Karpas-422 (cell line): ENCODE results near the gene IRF5. TPM values are rescaled to one million over a fixed set of nuclear protein-coding genes. Genes with fewer than 3 reads are reported as not detected.

ENCODE experiments used
- DNase-seq: peaks from one replicate; pipeline ENCODE4 v3.0.0-alpha.2; 2015
- H2AFZ ChIP-seq: fragments of 200-600 bp; sonication (generic); 2 replicates; pipeline ENCODE4 v1.6.1; 2014; ENCODE audit warnings: antibody characterized with exemption, low read length, mixed read lengths
- H3K27ac ChIP-seq: fragments of 200-600 bp; sonication (generic); 2 replicates; pipeline ENCODE4 v1.5.1; 2014; ENCODE audit warnings: mild to moderate bottlenecking, low read length, moderate library complexity
- H3K27me3 ChIP-seq: fragments of 200-600 bp; sonication (generic); 2 replicates; pipeline ENCODE4 v1.6.1; 2014; ENCODE audit warnings: low read length, mixed read lengths
- H3K36me3 ChIP-seq: fragments of 200-600 bp; sonication (generic); 2 replicates; pipeline ENCODE4 v1.6.1; 2014; ENCODE audit warnings: low read length, mixed read lengths; ENCODE audit not compliant: insufficient read depth
- H3K4me1 ChIP-seq: fragments of 200-600 bp; sonication (generic); 2 replicates; pipeline ENCODE4 v1.6.1; 2014; ENCODE audit warnings: mild to moderate bottlenecking, low read length, mixed read lengths
- H3K4me2 ChIP-seq: fragments of 200-600 bp; sonication (generic); 2 replicates; pipeline ENCODE4 v1.6.1; 2014; ENCODE audit warnings: low read length, low read depth, mild to moderate bottlenecking; ENCODE audit not compliant: poor library complexity, severe bottlenecking
- H3K4me3 ChIP-seq: fragments of 200-600 bp; sonication (generic); 2 replicates; pipeline ENCODE4 v1.5.1; 2014; ENCODE audit warnings: mild to moderate bottlenecking, antibody characterized with exemption, low read length, mixed read lengths
- H3K79me2 ChIP-seq: fragments of 200-600 bp; sonication (generic); 2 replicates; pipeline ENCODE4 v1.6.1; 2014; ENCODE audit warnings: mild to moderate bottlenecking, low read length, mixed read lengths
- H3K9ac ChIP-seq: fragments of 200-600 bp; sonication (generic); 2 replicates; pipeline ENCODE4 v1.6.0; 2014; ENCODE audit warnings: low read length
- H3K9me2 ChIP-seq: fragments of 200-600 bp; sonication (generic), shearing (Covaris generic); replicated peaks from 2 replicates; pipeline ENCODE4 v1.6.0; 2014; ENCODE audit warnings: mild to moderate bottlenecking, low read length, moderate library complexity; ENCODE audit not compliant: insufficient read depth
- H3K9me3 ChIP-seq: fragments of 300-700, 200-600 bp; sonication (generic); 2 replicates; pipeline ENCODE4 v1.6.1; 2014; ENCODE audit warnings: low read length, mixed read lengths
- H4K20me1 ChIP-seq: fragments of 200-600 bp; sonication (generic); 2 replicates; pipeline ENCODE4 v1.6.1; 2014; ENCODE audit warnings: mild to moderate bottlenecking, antibody characterized with exemption, low read length, low read depth; ENCODE audit not compliant: insufficient read depth
- total RNA-seq: library from RNA; depleted of rRNA; stranded (reverse); fragments of >200 nt; shearing (Covaris generic); gene quantifications from 2 replicates; pipeline ENCODE4 v1.2.3, GENCODE V29; 2014; ENCODE audit warnings: low replicate concordance

IRF5 gene
- total RNA-seq, 1 experiment from 2014 or later, result 7.8 TPM

DNA sequence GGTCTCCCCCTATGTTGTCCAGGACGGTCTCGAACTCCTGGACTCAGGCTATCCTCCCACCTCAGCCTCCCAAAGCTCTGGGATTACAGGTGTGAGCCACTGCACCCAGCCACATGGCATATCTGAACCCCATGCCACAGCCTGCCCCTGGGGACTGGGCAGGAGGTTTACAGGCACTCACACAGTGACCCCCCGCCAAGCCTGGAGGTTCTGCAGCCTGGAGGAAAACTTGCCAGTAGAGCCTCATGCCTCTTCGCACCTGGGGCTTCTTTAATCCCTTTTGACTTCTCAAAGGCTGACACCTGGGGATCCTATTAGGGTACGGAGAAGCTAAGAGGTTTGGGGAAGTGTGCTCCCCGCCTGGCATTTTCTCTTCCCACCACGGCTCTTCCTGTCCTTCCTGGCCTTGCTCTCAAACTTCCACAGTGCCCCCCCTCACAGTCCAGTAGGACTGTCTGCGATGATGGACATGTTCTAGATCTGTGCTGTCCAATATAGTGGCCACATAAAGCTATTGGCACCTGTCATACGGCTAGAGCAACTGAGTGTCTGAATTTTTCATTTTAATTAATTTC, 15.8 kb upstream of the IRF5 start:
- no peaks in the 10 kb centered on the region for H4K20me1 ChIP-seq
- H3K4me3 ChIP-seq, result no peak overlapping the region
- no peak overlapping the region for H3K4me2 ChIP-seq
- no peak overlapping the region for H2AFZ ChIP-seq
- H3K9ac ChIP-seq, result no peak overlapping the region
- H3K4me1 ChIP-seq, result peaks cover 47% of the 10 kb centered on the region
- no peak overlapping the region for H3K27ac ChIP-seq
- no peaks in the 10 kb centered on the region for H3K9me2 ChIP-seq
- H3K36me3 ChIP-seq, result no peaks in the 10 kb centered on the region
- no peaks in the 10 kb centered on the region for H3K27me3 ChIP-seq
- no peak for DNase-seq
- no peaks in the 10 kb centered on the region for H3K9me3 ChIP-seq
- H3K79me2 ChIP-seq, result no peaks in the 10 kb centered on the region

DNA sequence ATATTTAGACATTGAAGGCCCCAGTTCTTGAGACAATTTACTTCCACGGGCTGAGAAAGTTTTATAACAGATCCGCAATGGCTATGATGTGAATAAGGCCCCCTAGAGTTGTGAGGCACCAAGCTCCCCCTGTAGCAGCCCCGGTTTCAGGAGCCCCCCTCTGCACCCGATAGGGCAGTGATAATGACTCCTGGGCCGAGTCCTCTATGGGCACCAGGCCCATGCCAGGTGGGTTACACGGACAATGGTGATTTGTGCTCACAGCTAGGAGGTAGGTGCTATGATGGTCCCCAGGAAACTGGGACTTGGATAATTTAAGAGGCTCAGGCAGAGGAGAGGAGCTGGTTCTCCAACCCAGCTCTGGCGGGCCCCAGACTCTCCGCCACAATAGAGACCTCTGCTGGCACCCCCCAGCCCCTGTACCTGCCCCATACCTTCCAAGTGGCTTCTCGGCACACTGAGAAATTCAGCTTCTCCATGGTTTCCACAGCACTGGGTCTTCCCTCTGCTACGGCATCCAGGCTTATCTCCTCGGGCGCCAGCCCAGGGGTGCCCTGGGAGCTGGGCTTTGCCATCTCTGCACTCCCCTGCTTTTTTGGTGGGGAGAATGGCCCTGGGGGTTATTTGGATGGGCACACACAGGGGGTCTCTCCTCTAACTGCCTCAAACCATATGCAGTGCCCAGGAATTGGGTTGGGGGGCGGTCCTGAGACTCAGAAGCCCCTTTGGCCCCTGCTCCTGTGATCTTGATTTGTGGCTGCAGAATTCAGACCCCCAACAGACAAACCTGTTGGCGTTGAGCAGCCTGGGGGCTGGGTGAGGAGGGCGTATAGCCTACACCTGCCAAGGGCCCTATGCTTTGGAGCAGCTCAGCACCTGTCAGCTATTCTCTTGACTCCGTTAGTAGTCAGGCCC, 15.0 kb upstream of the IRF5 start:
- H2AFZ ChIP-seq, result no peak overlapping the region
- H3K27me3 ChIP-seq, result no peaks in the 10 kb centered on the region
- H3K4me3 ChIP-seq, result no peak overlapping the region
- H3K4me2 ChIP-seq, result no peak overlapping the region
- H4K20me1 ChIP-seq, result no peaks in the 10 kb centered on the region
- H3K9me3 ChIP-seq, result no peaks in the 10 kb centered on the region
- H3K79me2 ChIP-seq, result no peaks in the 10 kb centered on the region
- DNase-seq, result no peak
- H3K36me3 ChIP-seq, result no peaks in the 10 kb centered on the region
- peaks cover 47% of the 10 kb centered on the region for H3K4me1 ChIP-seq
- H3K9me2 ChIP-seq, result no peaks in the 10 kb centered on the region
- no peak overlapping the region for H3K27ac ChIP-seq
- no peak overlapping the region for H3K9ac ChIP-seq

DNA sequence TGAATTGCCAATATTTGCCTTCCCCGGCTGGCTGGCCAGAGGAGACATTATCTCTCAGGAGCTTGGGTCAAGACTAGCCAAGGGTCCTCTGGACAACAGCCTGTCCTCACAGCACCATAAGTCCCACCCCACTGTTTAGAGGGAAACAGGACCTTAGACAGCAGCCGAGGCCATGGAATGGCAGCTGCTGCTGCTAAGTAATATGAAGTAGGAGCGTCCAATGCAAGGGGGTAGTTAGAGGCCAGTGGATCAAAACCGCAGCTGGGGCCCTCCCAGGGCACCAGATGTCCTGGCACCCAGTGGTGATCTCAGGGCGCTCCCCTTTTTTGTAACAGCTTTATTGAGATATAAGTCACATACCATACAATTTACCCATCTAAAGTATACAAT, 14.3 kb upstream of the IRF5 start:
- Histone ChIP-seq H3K36me3 (no peaks in the 10 kb centered on the region), H3K27ac (no peak overlapping the region), H3K9ac (no peak overlapping the region), H4K20me1 (no peaks in the 10 kb centered on the region), H3K9me3 (no peaks in the 10 kb centered on the region), H2AFZ (no peak overlapping the region), H3K4me2 (no peak overlapping the region), H3K9me2 (no peaks in the 10 kb centered on the region), H3K27me3 (no peaks in the 10 kb centered on the region), H3K4me3 (no peak overlapping the region), H3K79me2 (no peaks in the 10 kb centered on the region), H3K4me1 (peaks cover 47% of the 10 kb centered on the region)
- no peak for DNase-seq

DNA sequence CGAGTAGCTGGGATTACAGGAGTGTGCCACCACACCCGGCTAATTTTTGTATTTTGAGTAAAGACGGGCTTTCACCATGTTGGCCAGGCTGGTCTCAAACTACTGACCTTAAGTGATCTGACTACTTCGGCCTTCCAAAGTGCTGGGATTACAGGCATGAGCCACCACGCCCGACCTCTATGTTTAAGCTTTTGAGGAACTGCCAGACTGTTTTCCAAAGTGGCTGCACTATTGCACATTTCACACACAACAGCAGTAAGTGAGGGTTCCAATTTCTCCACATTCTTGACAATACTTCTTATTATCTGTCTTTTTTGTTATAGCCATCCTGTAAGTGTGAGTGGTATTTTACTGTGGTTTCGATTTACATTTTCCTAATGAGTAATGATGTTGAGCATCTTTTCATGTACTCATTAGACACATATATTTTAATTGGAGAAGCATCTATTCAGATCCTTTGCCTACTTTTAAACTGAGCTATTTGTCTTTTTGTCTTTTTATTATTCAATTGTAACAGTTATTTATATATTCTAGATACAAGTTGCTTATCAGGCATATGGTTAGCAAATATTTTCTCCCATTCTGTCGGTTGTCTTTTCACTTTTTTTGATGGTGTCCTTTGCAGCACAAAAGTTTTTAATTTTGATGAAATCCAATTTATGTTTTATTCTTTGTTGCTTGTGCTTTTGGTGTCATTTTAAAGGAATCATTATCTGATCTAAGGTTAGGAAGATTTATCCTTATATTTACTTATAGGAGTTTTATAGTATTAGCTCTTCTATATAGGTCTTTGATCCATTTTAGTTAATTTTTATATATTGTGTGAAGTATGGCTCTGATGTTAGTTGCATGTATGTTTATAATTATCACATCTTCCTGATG, 12.8 kb upstream of the IRF5 start:
- Histone ChIP-seq H3K36me3 (no peaks in the 10 kb centered on the region), H3K4me1 (peaks cover 37% of the 10 kb centered on the region), H3K27me3 (no peaks in the 10 kb centered on the region), H2AFZ (no peak overlapping the region), H3K4me3 (no peak overlapping the region), H3K27ac (no peak overlapping the region), H3K9me3 (no peaks in the 10 kb centered on the region), H4K20me1 (no peaks in the 10 kb centered on the region), H3K9ac (no peak overlapping the region), H3K79me2 (no peaks in the 10 kb centered on the region), H3K4me2 (no peak overlapping the region), H3K9me2 (no peaks in the 10 kb centered on the region)
- DNase-seq, result no peak

DNA sequence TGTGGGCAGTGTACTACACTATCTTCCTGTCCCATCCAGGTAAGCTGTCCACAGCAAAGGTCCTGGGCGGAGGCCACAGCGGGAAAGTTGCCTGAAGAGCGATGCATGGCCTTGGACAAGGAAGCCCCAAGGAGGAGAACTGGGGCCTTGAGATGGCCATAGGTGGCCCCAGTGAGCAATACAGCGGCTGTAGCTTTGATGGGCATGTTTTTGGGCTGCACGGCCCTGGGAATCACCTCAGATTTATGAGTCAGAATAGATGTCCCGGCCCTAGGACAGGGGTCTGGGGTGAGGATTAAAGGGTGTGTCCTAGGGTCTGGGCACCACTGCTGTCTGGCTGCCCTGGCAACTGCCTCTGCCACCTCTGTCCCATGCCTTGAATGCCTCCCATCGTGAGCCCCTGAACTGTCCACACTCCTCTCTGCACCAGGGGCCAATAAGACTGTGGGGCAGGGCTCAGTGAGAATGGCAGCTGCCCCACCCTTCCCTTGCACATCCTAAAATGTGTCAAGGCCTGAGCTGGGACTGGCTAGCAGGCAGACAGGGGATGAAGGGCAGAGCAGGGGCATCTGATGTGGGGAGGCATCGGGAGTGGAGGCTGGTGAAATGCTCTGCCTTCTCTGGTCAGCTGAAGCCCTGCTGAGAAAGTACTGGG, 9.4 kb upstream of the IRF5 start:
- Histone ChIP-seq H3K27me3 (no peaks in the 10 kb centered on the region), H3K9me2 (no peaks in the 10 kb centered on the region), H3K27ac (no peak overlapping the region), H2AFZ (no peak overlapping the region), H3K4me2 (no peak overlapping the region), H3K79me2 (no peaks in the 10 kb centered on the region), H3K4me1 (peaks cover 22% of the 10 kb centered on the region), H4K20me1 (no peaks in the 10 kb centered on the region), H3K9me3 (no peaks in the 10 kb centered on the region), H3K9ac (no peak overlapping the region), H3K4me3 (no peak overlapping the region), H3K36me3 (no peaks in the 10 kb centered on the region)
- no peak for DNase-seq

DNA sequence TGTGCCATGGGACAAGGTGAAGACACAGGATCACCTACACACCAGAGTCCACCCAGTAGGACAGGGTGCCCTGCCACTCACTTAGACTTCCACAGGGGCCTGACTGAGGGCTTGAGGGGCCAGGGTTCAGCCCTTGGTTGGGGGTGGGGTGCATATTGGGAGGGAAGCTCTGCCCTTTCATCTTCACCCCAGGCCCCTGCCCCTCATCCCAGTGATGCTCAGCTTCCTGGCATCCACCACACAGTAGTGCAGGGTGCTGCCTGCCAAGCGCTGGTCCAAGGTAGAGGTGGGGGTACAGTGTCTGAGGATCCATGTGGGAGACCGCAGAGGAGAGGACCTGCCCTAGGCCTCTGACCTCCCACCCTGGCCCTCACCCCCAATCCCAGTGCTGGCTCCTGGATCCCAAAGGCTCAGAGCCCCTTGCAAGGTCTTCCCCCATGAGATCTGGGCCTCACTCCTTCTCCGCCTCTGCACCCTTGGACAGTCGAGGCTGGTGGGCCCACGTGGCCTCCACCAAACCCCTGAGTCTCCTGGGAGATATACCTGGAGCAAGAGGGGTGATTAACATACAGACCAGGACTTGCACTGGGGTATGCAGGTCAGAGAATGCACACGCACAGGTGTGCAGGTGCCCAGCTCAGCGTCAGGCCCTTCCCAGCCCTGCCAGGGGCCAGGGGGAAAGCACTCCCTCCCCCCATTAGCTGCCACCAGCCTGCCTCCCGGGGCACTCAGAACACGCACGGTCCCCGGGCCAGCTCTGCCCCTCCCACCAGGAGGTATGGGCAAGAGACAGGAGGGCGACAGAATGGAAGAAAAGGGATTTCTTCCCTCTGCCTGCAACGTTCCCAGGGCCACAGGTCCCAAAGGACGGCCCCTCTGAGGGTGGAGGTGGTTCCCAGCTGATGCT, 8.6 kb upstream of the IRF5 start:
- Histone ChIP-seq H3K9me3 (no peaks in the 10 kb centered on the region), H3K27me3 (no peaks in the 10 kb centered on the region)

DNA sequence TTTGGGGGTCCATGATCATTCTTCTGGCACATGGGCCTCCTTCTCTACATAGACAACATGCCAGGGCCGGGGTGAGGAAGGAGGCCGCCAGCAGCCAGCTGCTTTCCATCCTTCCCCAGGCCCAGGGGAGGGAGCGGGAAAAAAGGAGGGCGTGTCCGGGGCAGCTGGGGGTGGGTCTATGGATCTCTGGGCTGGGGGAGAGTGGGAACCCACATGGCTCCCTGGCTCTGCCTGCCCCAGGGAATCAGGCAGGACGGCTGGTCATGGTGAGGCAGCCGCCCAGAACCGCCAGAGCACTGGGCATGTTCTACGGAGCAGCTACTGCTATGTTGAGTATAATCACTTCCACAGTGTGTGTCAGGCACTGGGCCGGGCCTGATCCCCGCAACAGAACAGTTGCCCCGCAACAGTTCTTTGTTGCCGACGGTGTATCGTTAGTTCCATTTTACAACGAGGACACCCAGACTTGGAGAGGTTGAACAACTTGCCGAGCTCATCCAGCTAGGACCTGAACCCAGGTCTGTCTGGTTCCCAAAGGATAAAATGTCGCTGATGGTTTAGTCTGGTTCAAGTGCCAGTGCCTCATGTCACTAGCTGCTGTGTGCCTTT, 6.4 kb upstream of the IRF5 start:
- no peaks in the 10 kb centered on the region for H3K79me2 ChIP-seq
- H3K9me3 ChIP-seq, result no peaks in the 10 kb centered on the region
- H3K9ac ChIP-seq, result no peak overlapping the region
- H3K9me2 ChIP-seq, result no peaks in the 10 kb centered on the region
- peaks cover 5% of the 10 kb centered on the region for H3K4me1 ChIP-seq
- no peaks in the 10 kb centered on the region for H3K36me3 ChIP-seq
- no peak overlapping the region for H3K27ac ChIP-seq
- no peaks in the 10 kb centered on the region for H4K20me1 ChIP-seq
- no peak for DNase-seq
- no peak overlapping the region for H3K4me3 ChIP-seq
- 0 out of 2 replicates have a peak, but pooled peaks cover 3% of the 10 kb centered on the region for H3K27me3 ChIP-seq
- H2AFZ ChIP-seq, result no peak overlapping the region
- no peak overlapping the region for H3K4me2 ChIP-seq

More for the DNA sequence above, 8.6 kb upstream of the IRF5 start:
- Histone ChIP-seq H3K9ac (no peak overlapping the region), H4K20me1 (no peaks in the 10 kb centered on the region), H3K27ac (no peak overlapping the region), H3K36me3 (no peaks in the 10 kb centered on the region), H2AFZ (no peak overlapping the region), H3K4me3 (no peak overlapping the region), H3K4me1 (peaks cover 14% of the 10 kb centered on the region), H3K79me2 (no peaks in the 10 kb centered on the region), H3K9me2 (no peaks in the 10 kb centered on the region), H3K4me2 (no peak overlapping the region)
- no peak for DNase-seq
